OCI-LY1 (cell line): ENCODE data around the gene MSANTD3.
A peak's percentile ranks its signal among the peaks of the same experiment; 100 is the strongest.

ENCODE experiments used
- H2AFZ ChIP-seq: fragments of 200-600 bp; sonication (generic), shearing (Covaris generic); 2 replicates; pipeline ENCODE4 v1.6.0; 2014; ENCODE audit warnings: antibody characterized with exemption, mild to moderate bottlenecking, low read length
- H3F3A ChIP-seq: fragments of 200-600 bp; sonication (generic), shearing (Covaris generic); 2 replicates; pipeline ENCODE4 v1.6.0; 2014; ENCODE audit warnings: mild to moderate bottlenecking, antibody characterized with exemption, low read length, moderate library complexity; ENCODE audit not compliant: insufficient read depth
- H3K27ac ChIP-seq: fragments of 200-600 bp; sonication (generic); 2 replicates; pipeline ENCODE4 v1.5.1; 2014; ENCODE audit warnings: low read length, mixed run types, mild to moderate bottlenecking, low read depth; ENCODE audit not compliant: poor library complexity, severe bottlenecking
- H3K27me3 ChIP-seq: fragments of 200-600 bp; sonication (generic); 2 replicates; pipeline ENCODE4 v1.6.0; 2014; ENCODE audit warnings: antibody characterized with exemption, mild to moderate bottlenecking, low read length, moderate library complexity; ENCODE audit not compliant: insufficient read depth
- H3K36me3 ChIP-seq: fragments of 200-600 bp; sonication (generic); 2 replicates; pipeline ENCODE4 v1.6.1; 2014; ENCODE audit warnings: mild to moderate bottlenecking, antibody characterized with exemption, low read length, moderate library complexity, mixed read lengths; ENCODE audit not compliant: insufficient read depth
- H3K4me1 ChIP-seq: fragments of 200-600 bp; sonication (generic); 2 replicates; pipeline ENCODE4 v1.5.1; 2014; ENCODE audit warnings: mild to moderate bottlenecking, low read length, moderate library complexity; ENCODE audit not compliant: insufficient read depth, severe bottlenecking
- H3K4me2 ChIP-seq: fragments of 200-600 bp; sonication (generic), shearing (Covaris generic); 2 replicates; pipeline ENCODE4 v1.6.1; 2014; ENCODE audit warnings: low read length
- H3K4me3 ChIP-seq: fragments of 200-600 bp; sonication (generic); 2 replicates; pipeline ENCODE4 v1.5.1; 2014; ENCODE audit warnings: low read length, low read depth, mild to moderate bottlenecking, mixed read lengths; ENCODE audit not compliant: poor library complexity, severe bottlenecking
- H3K79me2 ChIP-seq: fragments of 200-600 bp; shearing (Covaris generic); 2 replicates; pipeline ENCODE4 v1.6.1; 2016; ENCODE audit warnings: mixed run types, low read length, mixed read lengths; ENCODE audit not compliant: insufficient read depth
- H3K9ac ChIP-seq: fragments of 200-600 bp; sonication (generic), shearing (Covaris generic); 2 replicates; pipeline ENCODE4 v1.6.1; 2014; ENCODE audit warnings: mild to moderate bottlenecking, low read length, mixed read lengths
- H3K9me2 ChIP-seq: fragments of 200-600 bp; sonication (generic), shearing (Covaris generic); 2 replicates; pipeline ENCODE4 v1.6.1; 2014; ENCODE audit warnings: low read depth, mild to moderate bottlenecking, low read length, mixed read lengths
- H3K9me3 ChIP-seq: fragments of 200-600 bp; shearing (Covaris generic); 2 replicates; pipeline ENCODE4 v1.6.1; 2014; ENCODE audit warnings: low read length, mixed read lengths
- H4K20me1 ChIP-seq: fragments of 200-600 bp; sonication (generic), shearing (Covaris generic); 2 replicates; pipeline ENCODE4 v1.6.0; 2016; ENCODE audit warnings: mild to moderate bottlenecking, low read length; ENCODE audit not compliant: insufficient read depth
- CTCF ChIP-seq: fragments of 200-600 bp; sonication (generic), shearing (Covaris generic); IDR thresholded peaks from 2 replicates; pipeline ENCODE4 v1.5.1; 2017; ENCODE audit warnings: mild to moderate bottlenecking, antibody characterized with exemption, low read length, moderate library complexity, mixed read lengths
- EZH2 ChIP-seq: fragments of 200-600 bp; sonication (generic), shearing (Covaris generic); IDR thresholded peaks from 2 replicates; pipeline ENCODE4 v1.8.0; 2017; ENCODE audit warnings: borderline replicate concordance, mixed run types, mild to moderate bottlenecking, antibody characterized with exemption, low read length, moderate library complexity, mixed read lengths

The MSANTD3 gene

GRCh38 chr9:100428871-100429654 is 2.1 kb downstream of the MSANTD3 start:
- Histone ChIP-seq H3K9me3 (no peaks in the 10 kb centered on the region), H2AFZ (no peak overlapping the region), H3K79me2 (no peaks in the 10 kb centered on the region), H4K20me1 (no peaks in the 10 kb centered on the region), H3K9me2 (no peaks in the 10 kb centered on the region), H3K4me3 (peak overlapping the region; percentile 97), H3K36me3 (no peaks in the 10 kb centered on the region), H3F3A (no peaks in the 10 kb centered on the region), H3K4me1 (peaks cover 22% of the 10 kb centered on the region), H3K4me2 (peak overlapping the region; percentile 91), H3K27me3 (no peaks in the 10 kb centered on the region), H3K9ac (no peak overlapping the region), H3K27ac (peak overlapping the region; percentile 7)
- TF ChIP-seq EZH2 (no peak), CTCF (no peak)

GRCh38 chr9:100430286-100430940 is 3.5 kb downstream of the MSANTD3 start:
- Histone ChIP-seq H3K36me3 (no peaks in the 10 kb centered on the region), H3K27ac (no peak overlapping the region)

GRCh38 chr9:100431886-100432285 is 4.9 kb downstream of the MSANTD3 start:
- no peak overlapping the region for H2AFZ ChIP-seq
- no peaks in the 10 kb centered on the region for H3K79me2 ChIP-seq
- H3K9me2 ChIP-seq = no peaks in the 10 kb centered on the region
- no peak overlapping the region for H3K9ac ChIP-seq
- H3K36me3 ChIP-seq = no peaks in the 10 kb centered on the region
- peaks cover 15% of the 10 kb centered on the region for H3K4me1 ChIP-seq
- no peaks in the 10 kb centered on the region for H3K9me3 ChIP-seq
- H3K27ac ChIP-seq = no peak overlapping the region
- H3K27me3 ChIP-seq = no peaks in the 10 kb centered on the region
- no peaks in the 10 kb centered on the region for H3F3A ChIP-seq
- no peak overlapping the region for H3K4me2 ChIP-seq
- TF ChIP-seq CTCF (no peak), EZH2 (no peak)
- H4K20me1 ChIP-seq = no peaks in the 10 kb centered on the region
- H3K4me3 ChIP-seq = no peak overlapping the region

More at GRCh38 chr9:100430286-100430940, 3.5 kb downstream of the MSANTD3 start:
- no peak overlapping the region for H3K4me2 ChIP-seq
- H3K4me1 ChIP-seq = peaks cover 22% of the 10 kb centered on the region
- no peaks in the 10 kb centered on the region for H4K20me1 ChIP-seq
- no peaks in the 10 kb centered on the region for H3K79me2 ChIP-seq
- TF ChIP-seq CTCF = no peak
- no peak for TF ChIP-seq EZH2
- H3K4me3 ChIP-seq = no peak overlapping the region
- no peaks in the 10 kb centered on the region for H3K9me3 ChIP-seq
- H3F3A ChIP-seq = no peaks in the 10 kb centered on the region
- H2AFZ ChIP-seq = no peak overlapping the region
- no peak overlapping the region for H3K9ac ChIP-seq
- H3K27me3 ChIP-seq = no peaks in the 10 kb centered on the region
- no peaks in the 10 kb centered on the region for H3K9me2 ChIP-seq
